HK-2 (cell line): Measurements from ENCODE around the gene SWSAP1.

ENCODE experiments used
- DNase-seq: peaks from one replicate; pipeline ENCODE4 v3.0.0-alpha.2; 2018; ENCODE audit not compliant: unreplicated experiment

Gene SWSAP1

GRCh38 chr19:11408591-11408990 lies 34.1 kb downstream of the SWSAP1 start:
- DNase-seq: no peak

- no peak for DNase-seq
Observed at GRCh38 chr19:11410682-11411081, 36.2 kb downstream of the SWSAP1 start.

- DNase-seq: no peak
Observed at GRCh38 chr19:11414544-11414943, 40.1 kb downstream of the SWSAP1 start.

GRCh38 chr19:11416346-11417052 lies 42.0 kb downstream of the SWSAP1 start:
- DNase-seq: no peak

GRCh38 chr19:11418094-11418548 lies 43.7 kb downstream of the SWSAP1 start:
- no peak for DNase-seq

- DNase-seq: peak; percentile 73
Observed at GRCh38 chr19:11418549-11419506, 44.4 kb downstream of the SWSAP1 start, which contains the start of gene RGL3. TSS of gene RGL3 (minus strand) at chr19:11419314. CDS start at chr19:11419278, 36 bp downstream.

- no peak for DNase-seq
Observed at GRCh38 chr19:11420429-11421370, 46.2 kb downstream of the SWSAP1 start.

- peak; percentile 42 for DNase-seq
Observed at GRCh38 chr19:11421371-11422098, 47.1 kb downstream of the SWSAP1 start.

GRCh38 chr19:11422163-11423065 lies 47.9 kb downstream of the SWSAP1 start:
- DNase-seq: peak; percentile 74

GRCh38 chr19:11423164-11423790 lies 48.8 kb downstream of the SWSAP1 start:
- DNase-seq: no peak

- no peak for DNase-seq
Observed at GRCh38 chr19:11423791-11424181, 49.3 kb downstream of the SWSAP1 start.
